WI38 (cell line): ENCODE data around the gene DNAH1.
A peak's percentile ranks its signal among the peaks of the same experiment; 100 is the strongest.

Source experiments
- H3K4me3 ChIP-seq: 2 replicates; pipeline ENCODE4 v1.5.1; 2011; ENCODE audit warnings: low read depth, mild to moderate bottlenecking, control low read depth, low read length
- TF ChIP-seq, protein P1 (sequence below): IDR thresholded peaks from 2 replicates; pipeline ENCODE4 v1.5.1; 2012; ENCODE audit warnings: low read depth, mild to moderate bottlenecking, control low read depth, low read length

DNAH1 gene

DNA sequence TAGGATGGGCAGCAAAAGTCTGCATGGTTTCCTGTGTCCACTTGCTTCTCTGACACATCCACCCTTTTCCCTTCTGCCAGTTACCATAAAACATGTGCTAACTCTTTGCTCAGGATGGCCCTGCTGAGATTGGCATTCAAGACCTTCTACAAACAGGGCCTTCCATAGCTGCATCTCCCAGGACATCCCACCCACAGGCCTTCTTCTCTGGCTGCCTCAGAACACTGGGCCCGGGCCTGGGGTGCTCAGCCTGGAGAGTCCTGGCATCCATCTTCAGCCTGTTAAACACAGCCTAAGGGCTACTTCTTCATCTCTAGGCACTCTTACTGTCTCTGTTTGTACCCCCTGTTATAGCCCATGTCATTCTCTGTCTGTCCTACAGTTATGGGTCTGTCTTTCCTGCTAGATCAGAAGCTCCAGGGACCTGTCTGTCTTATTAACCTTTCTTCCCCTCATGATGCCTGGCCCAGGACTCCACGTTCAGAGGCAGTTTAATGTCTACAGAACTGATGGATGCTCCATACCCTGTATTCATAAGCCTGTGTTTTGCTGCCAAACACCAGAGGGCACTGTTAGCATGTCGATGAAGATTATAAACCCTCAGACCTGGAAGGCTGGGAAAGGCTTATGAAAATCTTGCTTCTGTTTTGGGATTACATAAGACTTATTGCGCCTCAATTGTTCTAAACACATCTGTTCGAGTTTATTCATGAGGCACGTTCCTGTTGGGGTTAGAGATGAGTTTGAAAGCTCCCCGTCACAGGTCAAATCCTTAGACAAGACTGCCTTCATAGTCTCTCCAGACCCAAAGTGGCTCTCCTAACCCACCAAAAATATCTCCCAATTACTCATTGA lies 112.3 kb downstream of the DNAH1 start:
- TF ChIP-seq, protein P1, sequence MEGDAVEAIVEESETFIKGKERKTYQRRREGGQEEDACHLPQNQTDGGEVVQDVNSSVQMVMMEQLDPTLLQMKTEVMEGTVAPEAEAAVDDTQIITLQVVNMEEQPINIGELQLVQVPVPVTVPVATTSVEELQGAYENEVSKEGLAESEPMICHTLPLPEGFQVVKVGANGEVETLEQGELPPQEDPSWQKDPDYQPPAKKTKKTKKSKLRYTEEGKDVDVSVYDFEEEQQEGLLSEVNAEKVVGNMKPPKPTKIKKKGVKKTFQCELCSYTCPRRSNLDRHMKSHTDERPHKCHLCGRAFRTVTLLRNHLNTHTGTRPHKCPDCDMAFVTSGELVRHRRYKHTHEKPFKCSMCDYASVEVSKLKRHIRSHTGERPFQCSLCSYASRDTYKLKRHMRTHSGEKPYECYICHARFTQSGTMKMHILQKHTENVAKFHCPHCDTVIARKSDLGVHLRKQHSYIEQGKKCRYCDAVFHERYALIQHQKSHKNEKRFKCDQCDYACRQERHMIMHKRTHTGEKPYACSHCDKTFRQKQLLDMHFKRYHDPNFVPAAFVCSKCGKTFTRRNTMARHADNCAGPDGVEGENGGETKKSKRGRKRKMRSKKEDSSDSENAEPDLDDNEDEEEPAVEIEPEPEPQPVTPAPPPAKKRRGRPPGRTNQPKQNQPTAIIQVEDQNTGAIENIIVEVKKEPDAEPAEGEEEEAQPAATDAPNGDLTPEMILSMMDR = peak; percentile 64
- H3K4me3 ChIP-seq = no peak overlapping the region

DNA sequence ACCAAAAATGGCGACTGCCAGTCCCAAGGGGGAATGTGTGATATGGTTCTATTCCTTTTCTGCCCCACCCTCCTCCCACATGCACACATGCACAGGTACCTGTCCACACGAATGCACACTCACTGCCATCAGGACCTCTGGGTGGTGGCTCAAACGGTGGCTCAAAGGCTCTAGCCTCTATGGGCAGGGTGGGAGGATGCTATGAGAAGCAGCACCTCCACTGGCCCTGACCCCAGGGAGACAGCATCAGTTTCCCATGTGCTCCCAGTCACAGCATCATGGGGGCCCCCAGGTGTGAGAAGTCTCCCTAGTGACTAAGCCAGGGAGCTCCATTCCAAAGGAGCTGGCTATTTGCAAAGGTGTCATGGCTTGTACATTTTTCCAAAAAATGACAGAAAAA lies 112.9 kb downstream of the DNAH1 start:
- TF ChIP-seq, protein P1 = no peak
- no peak overlapping the region for H3K4me3 ChIP-seq

DNA sequence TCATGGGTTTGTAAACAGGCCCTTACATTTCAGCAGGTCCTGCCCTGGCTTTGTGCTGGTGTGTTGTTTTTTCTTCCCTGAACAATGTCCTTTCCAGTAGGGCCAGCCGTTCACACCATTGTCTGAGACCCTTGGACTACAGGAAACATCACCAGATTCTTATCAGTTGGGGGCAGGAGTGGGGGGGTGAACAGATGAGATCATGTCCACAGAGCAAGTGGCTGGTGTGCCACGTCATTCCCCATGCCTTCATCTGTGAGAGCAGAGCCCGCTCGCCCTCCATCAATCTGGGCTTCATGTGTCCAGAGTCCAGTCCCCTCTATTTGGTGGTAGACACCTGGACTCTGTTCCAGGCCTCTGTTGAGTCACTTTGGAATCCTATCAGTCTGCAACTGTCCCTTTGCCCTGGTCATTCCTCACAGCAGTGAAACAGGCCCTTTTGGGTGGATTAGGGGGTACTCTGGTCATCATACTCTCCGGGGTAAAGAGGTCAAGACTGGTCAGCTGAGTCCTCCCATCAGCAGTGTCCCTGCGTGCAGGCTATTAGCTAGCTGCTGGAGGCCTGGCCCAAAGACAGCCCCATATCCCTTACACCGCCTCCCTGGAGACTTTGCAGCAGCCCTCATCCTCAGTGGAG lies 113.8 kb downstream of the DNAH1 start:
- H3K4me3 ChIP-seq = no peak overlapping the region
- TF ChIP-seq, protein P1 = no peak

DNA sequence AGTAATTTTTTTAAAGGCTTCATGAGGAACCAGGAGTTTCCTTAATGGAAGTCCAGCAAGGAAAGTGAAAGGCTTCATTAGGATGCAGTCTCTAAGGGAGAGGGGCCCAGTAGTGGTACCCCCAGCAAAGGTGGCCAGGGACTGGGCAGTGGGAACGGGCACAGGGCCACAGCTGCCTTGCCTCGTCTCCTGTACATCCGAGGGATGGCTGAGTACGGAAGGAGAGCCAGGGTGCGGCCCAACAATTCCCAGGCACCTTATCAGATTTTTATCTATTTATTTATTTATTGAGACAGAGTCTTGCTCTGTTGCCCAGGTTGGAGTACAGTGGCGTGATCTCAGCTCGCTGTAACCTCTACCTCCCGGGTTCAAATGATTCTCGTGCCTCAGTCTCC lies 114.3 kb downstream of the DNAH1 start:
- H3K4me3 ChIP-seq = no peak overlapping the region
- TF ChIP-seq, protein P1 = no peak

DNA sequence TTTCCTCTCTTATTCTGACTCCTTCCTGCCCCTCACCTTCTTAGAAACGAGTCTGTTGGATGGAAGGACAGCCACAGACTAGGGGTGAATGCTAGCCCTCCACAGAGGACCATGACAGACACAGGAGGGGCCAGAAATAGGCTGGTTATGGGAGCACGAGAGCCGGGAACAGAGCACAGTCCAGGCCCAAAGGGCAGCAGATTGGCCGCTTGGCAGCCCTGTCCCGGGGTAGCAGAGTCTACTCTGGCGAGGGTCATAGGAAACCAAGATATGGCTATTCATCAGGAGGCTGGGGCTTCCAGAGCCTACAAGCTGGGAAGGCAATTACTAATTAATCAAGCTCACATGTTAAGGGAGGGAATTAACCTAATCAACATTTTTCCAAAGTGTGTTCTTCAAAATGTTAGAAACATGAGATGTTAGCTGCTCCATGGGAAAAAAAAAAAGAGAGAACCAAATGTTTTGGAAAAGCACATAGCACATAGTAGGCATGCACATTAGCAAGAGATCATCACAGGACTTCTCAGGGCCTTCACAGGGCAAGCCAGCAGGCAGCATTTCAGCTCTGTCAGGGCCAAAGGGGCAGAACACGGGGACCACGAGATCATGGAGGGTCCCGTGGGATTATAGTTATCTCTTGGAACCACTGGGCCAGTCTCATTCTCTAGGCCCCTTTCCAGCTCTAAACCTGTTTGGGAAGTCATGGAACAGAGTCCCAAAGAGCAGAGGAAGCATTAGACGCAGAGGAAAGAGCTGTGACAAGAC lies 115.5 kb downstream of the DNAH1 start:
- no peak overlapping the region for H3K4me3 ChIP-seq
- TF ChIP-seq, protein P1 = no peak

DNA sequence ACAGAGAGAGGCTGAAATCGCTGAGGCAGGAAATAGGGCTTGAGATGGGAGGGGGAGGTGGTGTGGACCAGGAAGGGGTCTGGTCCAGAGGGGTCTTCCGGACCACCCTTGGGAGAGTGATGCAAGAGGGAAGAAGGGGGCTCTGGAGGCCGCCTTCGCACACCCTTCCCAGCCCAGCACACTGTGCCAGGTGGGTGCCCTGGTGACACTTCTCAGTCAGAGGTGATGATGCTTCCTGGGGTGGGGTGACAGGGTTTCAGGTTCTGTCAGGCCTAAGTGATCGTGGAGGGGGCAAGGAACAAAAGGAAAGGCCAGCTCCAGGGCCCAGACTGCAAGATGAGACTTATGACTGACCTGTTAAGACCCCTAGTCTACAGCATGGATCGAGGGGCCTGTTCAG lies 116.1 kb downstream of the DNAH1 start:
- H3K4me3 ChIP-seq = no peak overlapping the region
- TF ChIP-seq, protein P1 = no peak
